GM19468 (cell line): ENCODE data around the gene ERC2.

Experiments used
- ATAC-seq: cut with Tn5 transposase; IDR thresholded peaks from one replicate; pipeline ENCODE4 v1.9.1; 2021; ENCODE audit warnings: mild to moderate bottlenecking, moderate library complexity, moderate number of reproducible peaks; ENCODE audit not compliant: unreplicated experiment; ENCODE audit errors: extremely low read depth

The ERC2 gene

GRCh38 chr3:55648591-55649318 lies 819.5 kb downstream of the ERC2 start:
- no peak for ATAC-seq

GRCh38 chr3:55647670-55648069 lies 820.6 kb downstream of the ERC2 start:
- ATAC-seq, result no peak

DNA sequence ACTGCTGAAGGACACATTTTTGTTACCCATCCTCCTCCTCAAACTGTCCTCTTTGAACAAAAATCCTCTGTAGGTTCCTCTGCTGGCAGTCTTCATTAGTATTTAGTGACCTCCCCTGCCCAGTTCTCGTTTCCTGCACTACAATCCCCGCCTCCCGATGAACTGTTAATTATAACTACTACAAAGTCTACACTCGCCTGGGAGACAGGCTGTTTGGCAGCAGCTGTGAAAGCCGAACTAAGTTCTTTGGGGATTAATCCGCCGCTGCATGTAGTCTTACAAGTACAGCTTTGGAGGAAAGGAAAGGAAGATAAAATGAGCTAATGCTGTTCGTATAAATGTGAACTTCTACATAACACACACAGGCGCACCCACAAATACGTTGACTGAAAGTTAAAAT lies 821.2 kb downstream of the ERC2 start:
- ATAC-seq, result no peak

- no peak for ATAC-seq
These were observed 822.1 kb downstream of the ERC2 start for GRCh38 chr3:55646121-55646520.

DNA sequence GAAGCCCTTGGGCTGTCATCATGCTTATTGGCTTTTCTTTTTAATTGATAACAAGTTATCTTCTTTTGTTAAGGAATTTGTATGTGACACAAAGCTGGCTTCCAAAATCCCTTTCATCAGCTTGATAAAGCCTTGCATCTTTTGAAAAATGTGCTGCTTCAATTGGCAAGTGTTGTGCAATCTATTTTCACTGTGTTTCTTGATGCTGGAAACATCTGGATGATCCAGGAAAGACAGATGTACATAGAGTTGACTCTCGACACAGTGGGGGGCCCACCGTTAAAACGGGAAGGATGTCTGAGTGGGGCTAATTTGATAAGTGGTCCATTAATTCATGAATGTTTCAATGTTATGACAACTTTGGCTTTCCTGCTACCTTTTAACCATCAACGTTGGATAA lies 822.8 kb downstream of the ERC2 start:
- ATAC-seq, result no peak

DNA sequence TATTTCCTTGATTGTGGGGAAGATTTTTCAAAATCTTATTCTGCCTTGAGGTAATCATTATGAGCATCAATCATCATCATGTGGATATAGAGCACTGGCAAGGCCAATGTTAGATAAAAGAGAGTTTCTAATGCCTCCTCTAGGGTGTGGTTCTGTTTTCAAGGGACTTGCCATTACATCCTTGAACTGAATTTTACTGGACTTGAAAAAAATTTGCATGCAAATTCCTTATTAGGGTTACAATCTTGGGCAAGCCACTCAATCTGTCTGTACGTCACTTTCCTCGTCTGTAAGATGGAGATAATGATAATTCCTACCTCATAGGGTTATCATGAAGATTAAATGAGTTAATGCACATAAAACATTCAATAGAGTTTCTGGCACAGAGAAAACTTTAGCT lies 825.0 kb downstream of the ERC2 start:
- ATAC-seq, result no peak

GRCh38 chr3:55641964-55642363 lies 826.3 kb downstream of the ERC2 start:
- ATAC-seq, result no peak

- no peak for ATAC-seq
These were observed 828.1 kb downstream of the ERC2 start for GRCh38 chr3:55639896-55640765.

- ATAC-seq, result no peak
These were observed 829.1 kb downstream of the ERC2 start for GRCh38 chr3:55639143-55639542.

DNA sequence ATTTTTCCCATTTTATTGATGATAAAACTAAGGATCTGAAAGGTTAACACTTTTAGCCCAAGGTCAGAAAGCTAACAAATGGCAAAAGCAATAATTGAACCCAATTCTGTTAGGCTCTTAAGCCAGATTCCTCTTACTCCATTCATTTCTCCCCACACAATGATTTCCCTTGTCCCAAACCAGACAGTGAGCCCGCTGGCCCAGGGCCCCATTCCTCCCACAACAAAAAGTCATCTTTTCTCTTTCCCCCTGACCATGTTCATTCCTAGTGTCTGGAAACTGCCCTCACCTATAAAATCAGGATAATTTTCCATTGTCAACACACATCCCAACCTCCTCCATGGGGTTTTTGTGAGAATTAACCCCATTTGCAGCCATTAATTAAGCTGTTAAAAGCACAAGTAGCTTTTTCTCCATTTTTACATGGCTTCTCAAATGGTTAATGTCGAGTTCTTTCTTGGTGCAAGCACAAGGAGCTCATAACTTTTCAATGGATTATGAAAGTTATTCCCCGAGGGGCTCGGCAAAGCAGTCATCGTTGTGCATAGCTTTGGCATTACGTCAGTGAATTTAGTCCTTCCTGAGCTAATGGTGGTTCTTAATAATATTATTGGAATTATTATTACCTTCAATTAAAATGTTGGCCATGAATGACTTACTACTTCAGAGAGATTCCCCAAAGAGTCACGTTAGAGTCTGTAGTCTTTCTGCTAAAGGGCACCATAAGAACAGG lies 830.2 kb downstream of the ERC2 start:
- no peak for ATAC-seq

DNA sequence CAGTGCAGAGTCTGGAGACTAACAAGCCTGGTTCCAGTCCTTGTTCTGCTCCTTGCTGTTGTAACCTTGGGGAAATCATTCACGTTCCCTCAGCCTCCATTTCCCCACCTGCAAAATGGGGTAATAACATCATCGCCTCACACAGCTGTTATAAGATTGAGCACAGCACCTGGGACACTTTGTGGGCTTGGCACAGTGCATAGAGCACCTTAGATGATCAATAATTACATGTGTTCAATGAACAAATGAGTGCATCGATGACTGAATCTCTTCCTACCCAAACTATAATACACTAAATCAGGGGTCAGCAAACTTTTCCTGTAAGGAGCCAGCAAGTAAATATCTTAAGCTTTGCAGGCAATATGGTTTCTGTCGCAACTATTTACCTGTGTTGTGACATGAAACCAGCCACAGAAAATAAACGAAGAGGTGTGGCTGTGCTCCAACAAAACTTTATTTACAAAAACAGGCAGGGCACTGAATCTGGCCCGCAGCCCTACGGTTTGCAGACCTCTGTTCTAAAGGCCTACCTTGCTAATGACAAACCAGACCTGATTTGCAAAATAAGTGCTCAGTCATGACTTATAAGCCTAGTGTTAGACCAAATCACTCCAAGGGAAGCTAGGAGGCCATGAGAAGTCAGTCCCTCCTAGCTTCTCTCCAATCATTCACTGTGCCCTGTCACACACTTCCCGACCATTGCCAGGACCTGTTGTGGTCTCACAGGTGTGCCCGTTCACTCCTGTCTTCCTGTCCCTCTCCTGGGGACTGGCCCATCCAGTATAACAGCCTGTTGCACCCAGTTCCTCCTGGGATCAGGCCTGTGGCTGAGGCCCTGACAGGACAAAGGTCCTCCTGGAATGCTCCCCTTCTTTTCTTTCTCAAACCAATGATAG lies 831.7 kb downstream of the ERC2 start:
- no peak for ATAC-seq

GRCh38 chr3:55634345-55634744 lies 833.9 kb downstream of the ERC2 start:
- no peak for ATAC-seq

GRCh38 chr3:55633333-55633732 lies 834.9 kb downstream of the ERC2 start:
- ATAC-seq, result no peak

- ATAC-seq, result no peak
These were observed 836.4 kb downstream of the ERC2 start for GRCh38 chr3:55631766-55632331.

- ATAC-seq, result no peak
These were observed 837.4 kb downstream of the ERC2 start for GRCh38 chr3:55630921-55631299.

DNA sequence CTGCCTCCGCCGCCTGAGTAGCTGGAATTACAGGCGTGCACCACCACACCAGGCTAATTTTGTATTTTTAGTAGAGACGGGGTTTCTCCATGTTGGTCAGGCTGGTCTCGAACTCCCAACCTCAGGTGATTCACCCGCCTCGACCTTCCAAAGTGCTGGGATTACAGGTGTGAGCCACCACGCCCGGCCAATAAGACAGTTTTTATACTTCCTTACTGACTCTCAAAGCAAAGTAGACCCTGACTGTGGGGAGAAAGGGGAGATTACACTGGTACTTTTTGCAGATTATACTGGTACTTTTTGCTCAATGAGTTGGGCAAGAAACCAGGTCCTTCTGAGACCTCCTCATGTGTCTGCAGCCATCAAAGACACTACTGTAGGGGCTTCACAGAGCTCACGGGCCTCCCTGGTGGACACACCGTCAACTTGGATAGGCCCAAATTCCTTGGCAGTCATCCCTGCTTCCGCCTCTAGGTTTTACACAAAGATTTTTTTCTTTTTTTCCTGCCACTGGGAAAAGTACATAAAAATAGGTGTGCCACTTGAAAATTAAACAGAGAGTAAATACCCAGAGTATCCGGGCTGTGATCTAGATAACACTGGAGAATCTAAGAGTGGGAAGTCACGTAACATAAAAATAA lies 837.9 kb downstream of the ERC2 start:
- no peak for ATAC-seq

DNA sequence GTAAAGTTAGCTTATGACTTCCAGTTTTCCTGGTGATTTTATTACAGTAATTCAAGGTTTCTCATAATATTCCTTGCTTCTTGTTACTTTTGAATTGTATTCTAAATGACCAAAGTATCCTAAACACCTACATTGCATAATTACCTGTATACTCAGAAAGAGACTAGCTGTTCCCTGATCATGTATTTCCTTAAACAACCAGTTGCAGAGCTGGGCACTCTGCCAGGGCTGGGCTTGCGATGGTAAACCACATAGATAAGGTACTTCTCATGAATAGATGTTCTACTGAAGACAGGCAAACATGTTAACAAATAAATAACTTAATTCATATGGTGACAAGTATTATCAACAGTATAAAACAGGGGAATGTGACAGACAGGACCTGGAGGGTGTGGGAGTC lies 838.8 kb downstream of the ERC2 start:
- no peak for ATAC-seq

- no peak for ATAC-seq
These were observed 842.0 kb downstream of the ERC2 start for GRCh38 chr3:55626279-55626665.

- ATAC-seq, result no peak
These were observed 844.0 kb downstream of the ERC2 start for GRCh38 chr3:55624238-55624637.
